NT2/D1 (cell line): ENCODE data around the gene COLEC12.

Source experiments
- SUZ12 ChIP-seq: IDR thresholded peaks from 2 replicates; pipeline ENCODE4 v1.6.1; 2011; ENCODE audit not compliant: insufficient read length, insufficient read depth; ENCODE audit errors: extremely low read depth
- YY1 ChIP-seq: IDR thresholded peaks from 2 replicates; pipeline ENCODE4 v1.6.1; 2011; ENCODE audit not compliant: insufficient read length, insufficient read depth

DNA sequence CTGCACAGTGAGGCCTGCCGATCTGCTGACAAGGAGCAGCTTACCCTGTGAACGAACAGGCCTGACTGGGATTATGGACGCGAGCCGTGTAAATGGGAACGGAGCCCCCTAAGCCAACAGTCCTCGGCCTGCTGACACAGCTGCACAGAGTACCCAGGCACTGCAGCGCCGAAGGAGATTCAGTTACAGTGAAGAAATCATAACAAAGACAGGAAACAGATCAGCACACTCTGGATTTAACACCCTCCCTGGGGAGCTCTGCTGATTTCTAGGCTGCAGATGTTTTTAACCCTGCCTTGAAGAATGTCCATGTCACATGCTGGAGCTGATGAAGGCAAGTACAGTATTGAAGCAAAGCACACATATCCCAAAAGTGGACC, 43.4 kb downstream of the COLEC12 start:
- TF ChIP-seq SUZ12 (no peak), YY1 (no peak)
